Head of caudate nucleus (tissue), 42 donors: ENCODE results near the gene LRRC23.

Experiments
- DNase-seq, 42 donors: peaks; one replicate each; pipeline versions ENCODE4 v3.0.0 to v3.0.0-alpha.2; 2020 to 2021; ENCODE audit warnings: mixed read lengths in 7 of 42
- intact Hi-C: fragments of 100-400 bp; cut with DNase I; formaldehyde crosslinking; loops from one replicate; pipeline ENCODE4 v1.15.0; 2022

Gene LRRC23

DNA sequence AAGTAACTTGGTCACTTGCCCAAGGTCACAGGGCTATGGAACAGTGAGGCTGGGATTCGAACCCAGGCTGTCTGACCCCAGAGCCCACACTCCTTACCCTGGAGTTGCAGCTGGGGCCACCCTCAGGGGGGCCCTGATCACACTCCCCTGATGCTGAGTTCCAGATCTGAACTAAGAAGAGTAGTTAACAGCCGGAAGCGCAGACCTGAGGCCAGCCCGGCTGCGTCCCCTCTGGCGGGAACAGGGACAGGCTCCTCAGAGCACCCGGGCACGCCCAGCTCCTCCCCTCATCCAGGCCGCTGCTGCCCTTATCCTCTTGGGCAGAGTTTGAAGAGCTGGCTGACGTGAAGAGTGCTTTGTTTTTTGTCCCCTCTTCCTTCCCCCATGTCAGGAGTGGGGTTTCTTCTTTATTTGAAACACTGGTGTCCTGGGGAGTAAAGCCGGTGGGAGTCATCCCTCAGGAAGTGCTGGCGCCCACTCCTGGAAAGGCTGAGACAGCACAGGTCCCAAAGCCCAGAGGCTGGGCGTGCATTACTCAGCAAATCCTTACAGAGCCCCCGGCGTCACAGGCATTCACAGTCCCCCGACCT lies 57.2 kb downstream of the LRRC23 start:
- intact Hi-C loops: no loop called here
- peak in 6 of 42 donors; percentile 19 to 60 (median 30) for DNase-seq

- DNase-seq: no peak
- intact Hi-C loops: no loop called here
Measured at GRCh38 chr12:6962285-6963015, 57.8 kb downstream of the LRRC23 start.

- DNase-seq: no peak
- intact Hi-C loops: no loop called here
Measured at GRCh38 chr12:6963016-6963731, 58.6 kb downstream of the LRRC23 start.
